Gastrocnemius medialis (tissue), 4 donors: ENCODE data around the gene SLC9A1.

Experiments used
- CTCF ChIP-seq, 5 experiments: fragments of 450-650 bp in 3 of 5; fragments of 200-600 bp in 2 of 5; sonication (generic) in 2 of 5; IDR thresholded peaks in 4 of 5; conservative IDR thresholded peaks in 1 of 5; 1 replicate in 4 of 5; 2 replicates in 1 of 5; pipeline ENCODE4 v1.5.1; 2016 to 2019; ENCODE audit warnings: antibody characterized with exemption in 5 of 5, mild to moderate bottlenecking in 3 of 5, moderate library complexity in 3 of 5
- POLR2A ChIP-seq, 2 donors: fragments of 450-650 bp; IDR thresholded peaks; one replicate each; pipeline ENCODE4 v1.6.1; 2017; ENCODE audit warnings: antibody characterized with exemption in 2 of 2, mild to moderate bottlenecking in 2 of 2, moderate library complexity in 2 of 2

- TF ChIP-seq POLR2A (IDR thresholded peaks at IDR 0.05) (no peak), CTCF (IDR thresholded peaks at IDR 0.05 in 4 of 5, conservative IDR thresholded peaks at IDR 0.05 in 1 of 5) (no peak)
These were observed 2.3 kb upstream of the SLC9A1 start for GRCh38 chr1:27157194-27157593.
